MG63 (cell line): Measurements from ENCODE around the gene LCE3A. TPM values are rescaled to one million over a fixed set of nuclear protein-coding genes. Genes with fewer than 3 reads are reported as not detected.
"Not testable (repeated sequence)": the region's sequence is repeated elsewhere in the genome, so short reads cannot be mapped to it uniquely, and the experiment has no call there.

Experiments used
- DNase-seq: peaks from one replicate; pipeline ENCODE4 v3.0.0-alpha.2; 2020
- H3K27me3 ChIP-seq: fragments of 250-450 bp; sonication (Bioruptor Pico); 2 replicates; pipeline ENCODE4 v1.5.1; 2020; ENCODE audit warnings: mild to moderate bottlenecking, moderate library complexity
- H3K36me3 ChIP-seq: fragments of 250-450 bp; sonication (Bioruptor Pico); 2 replicates; pipeline ENCODE4 v1.5.1; 2020; ENCODE audit warnings: mild to moderate bottlenecking, moderate library complexity
- H3K4me3 ChIP-seq: fragments of 250-450 bp; sonication (Bioruptor Pico); 2 replicates; pipeline ENCODE4 v1.5.1; 2020; ENCODE audit warnings: mild to moderate bottlenecking, moderate library complexity
- H3K9me3 ChIP-seq: fragments of 250-450 bp; sonication (Bioruptor Pico); 2 replicates; pipeline ENCODE4 v1.5.1; 2020; ENCODE audit warnings: mild to moderate bottlenecking, moderate library complexity
- total RNA-seq: library from RNA; depleted of rRNA; stranded (reverse); fragments of >200 nt; shearing (Covaris generic); gene quantifications from 2 replicates; pipeline ENCODE4 v1.2.3, GENCODE V29; 2014; ENCODE audit warnings: low replicate concordance; rRNA removed

The LCE3A gene
- total RNA-seq: not detected in 2 replicates

- no peaks in the 10 kb centered on the region for H3K36me3 ChIP-seq
- H3K27me3 ChIP-seq: no peaks in the 10 kb centered on the region
- peak; percentile 96 for DNase-seq
- H3K4me3 ChIP-seq: no peak within 1 kb of the TSS
- H3K9me3 ChIP-seq: peaks cover 6% of the 10 kb centered on the region; the same call in 1 of the 2 replicates
Measured at GRCh38 chr1:152622803-152623202, at the start of gene LCE3A. LCE3A (minus strand) TSS chr1:152623103; CDS start chr1:152623103, 0 bp downstream.

GRCh38 chr1:152667648-152668047 lies 44.7 kb upstream of the LCE3A start:
- H3K36me3 ChIP-seq: no peaks in the 10 kb centered on the region

GRCh38 chr1:152666171-152666570 lies 43.3 kb upstream of the LCE3A start:
- not testable (repeated sequence) for H3K27me3 ChIP-seq, H3K36me3 ChIP-seq, H3K4me3 ChIP-seq, DNase-seq, H3K9me3 ChIP-seq

More at GRCh38 chr1:152667648-152668047, 44.7 kb upstream of the LCE3A start:
- DNase-seq: no peak
- Histone ChIP-seq H3K9me3 (no peaks in the 10 kb centered on the region), H3K4me3 (no peak overlapping the region), H3K27me3 (0 out of 2 replicates have a peak, but pooled peaks cover 3% of the 10 kb centered on the region)

- no peaks in the 10 kb centered on the region for H3K36me3 ChIP-seq
- no peaks in the 10 kb centered on the region for H3K9me3 ChIP-seq
- no peak within 1 kb of the TSS for H3K4me3 ChIP-seq
- no peaks in the 10 kb centered on the region for H3K27me3 ChIP-seq
- DNase-seq: no peak
Measured at GRCh38 chr1:152663098-152663497, 40.2 kb upstream of the LCE3A start, which contains the start of gene LCE2D. LCE2D (plus strand) TSS chr1:152663380; CDS start chr1:152664106, 726 bp downstream.

GRCh38 chr1:152658649-152659048 lies 35.7 kb upstream of the LCE3A start:
- Histone ChIP-seq H3K27me3 (no peaks in the 10 kb centered on the region), H3K4me3 (no peak overlapping the region), H3K36me3 (no peaks in the 10 kb centered on the region), H3K9me3 (no peaks in the 10 kb centered on the region)
- DNase-seq: no peak

- no peaks in the 10 kb centered on the region for H3K27me3 ChIP-seq
- H3K36me3 ChIP-seq: no peaks in the 10 kb centered on the region
- H3K9me3 ChIP-seq: no peaks in the 10 kb centered on the region
- no peak overlapping the region for H3K4me3 ChIP-seq
- DNase-seq: no peak
Measured at GRCh38 chr1:152657677-152658076, 34.8 kb upstream of the LCE3A start.

- H3K27me3 ChIP-seq: no peaks in the 10 kb centered on the region
- H3K36me3 ChIP-seq: no peaks in the 10 kb centered on the region
- no peaks in the 10 kb centered on the region for H3K9me3 ChIP-seq
- DNase-seq: no peak
- no peak overlapping the region for H3K4me3 ChIP-seq
Measured at GRCh38 chr1:152656459-152656858, 33.6 kb upstream of the LCE3A start.

GRCh38 chr1:152654110-152654509 lies 31.2 kb upstream of the LCE3A start:
- no peaks in the 10 kb centered on the region for H3K9me3 ChIP-seq
- H3K4me3 ChIP-seq: no peak overlapping the region
- H3K36me3 ChIP-seq: no peaks in the 10 kb centered on the region
- DNase-seq: peak; percentile 57
- no peaks in the 10 kb centered on the region for H3K27me3 ChIP-seq

GRCh38 chr1:152646656-152647055 lies 23.8 kb upstream of the LCE3A start:
- Histone ChIP-seq H3K36me3 (no peaks in the 10 kb centered on the region), H3K27me3 (no peaks in the 10 kb centered on the region), H3K4me3 (no peak overlapping the region), H3K9me3 (no peaks in the 10 kb centered on the region)
- no peak for DNase-seq

GRCh38 chr1:152645146-152645545 lies 22.2 kb upstream of the LCE3A start:
- Histone ChIP-seq H3K4me3 (no peak overlapping the region), H3K27me3 (no peaks in the 10 kb centered on the region), H3K9me3 (no peaks in the 10 kb centered on the region), H3K36me3 (no peaks in the 10 kb centered on the region)
- DNase-seq: no peak

- Histone ChIP-seq H3K36me3 (no peaks in the 10 kb centered on the region), H3K4me3 (no peak overlapping the region), H3K27me3 (no peaks in the 10 kb centered on the region), H3K9me3 (no peaks in the 10 kb centered on the region; the same call in 1 of the 2 replicates)
- no peak for DNase-seq
Measured at GRCh38 chr1:152643945-152644344, 21.0 kb upstream of the LCE3A start.

GRCh38 chr1:152640351-152640750 lies 17.4 kb upstream of the LCE3A start:
- Histone ChIP-seq H3K9me3 (no peaks in the 10 kb centered on the region; the same call in none of the 2 replicates), H3K4me3 (no peak overlapping the region), H3K27me3 (no peaks in the 10 kb centered on the region), H3K36me3 (no peaks in the 10 kb centered on the region)
- DNase-seq: no peak

GRCh38 chr1:152630596-152630995 lies 7.7 kb upstream of the LCE3A start:
- Histone ChIP-seq H3K9me3 (no peaks in the 10 kb centered on the region), H3K27me3 (no peaks in the 10 kb centered on the region; the same call in 1 of the 2 replicates), H3K4me3 (no peak overlapping the region), H3K36me3 (no peaks in the 10 kb centered on the region)
- no peak for DNase-seq

- Histone ChIP-seq H3K27me3 (no peaks in the 10 kb centered on the region; the same call in 1 of the 2 replicates), H3K9me3 (no peaks in the 10 kb centered on the region), H3K36me3 (no peaks in the 10 kb centered on the region), H3K4me3 (no peak overlapping the region)
- no peak for DNase-seq
Measured at GRCh38 chr1:152626744-152627143, 3.8 kb upstream of the LCE3A start.

- H3K27me3 ChIP-seq: no peaks in the 10 kb centered on the region
- no peaks in the 10 kb centered on the region for H3K36me3 ChIP-seq
- H3K9me3 ChIP-seq: peaks cover 3% of the 10 kb centered on the region; the same call in 1 of the 2 replicates
- no peak overlapping the region for H3K4me3 ChIP-seq
- peak; percentile 53 for DNase-seq
Measured at GRCh38 chr1:152623203-152623844, 421 bp upstream of the LCE3A start.

GRCh38 chr1:152621993-152622392 lies 910 bp downstream of the LCE3A start:
- Histone ChIP-seq H3K9me3 (peaks cover 6% of the 10 kb centered on the region; the same call in 1 of the 2 replicates), H3K4me3 (no peak overlapping the region), H3K36me3 (no peaks in the 10 kb centered on the region), H3K27me3 (no peaks in the 10 kb centered on the region)
- no peak for DNase-seq

GRCh38 chr1:152613511-152613910 lies 9.4 kb downstream of the LCE3A start, which contains the start of gene LCE3B:
LCE3B (plus strand) TSS chr1:152613811; CDS start chr1:152613811, 0 bp downstream.
- no peak within 1 kb of the TSS for H3K4me3 ChIP-seq

GRCh38 chr1:152599934-152600333 lies 23.0 kb downstream of the LCE3A start, which contains the start of gene LCE3C:
LCE3C (plus strand) TSS chr1:152600234; CDS start chr1:152600732, 498 bp downstream.
- H3K36me3 ChIP-seq: no peaks in the 10 kb centered on the region
- no peak for DNase-seq
- no peaks in the 10 kb centered on the region for H3K27me3 ChIP-seq
- no peaks in the 10 kb centered on the region for H3K9me3 ChIP-seq
- no peak within 1 kb of the TSS for H3K4me3 ChIP-seq

More at GRCh38 chr1:152613511-152613910, 9.4 kb downstream of the LCE3A start, which contains the start of gene LCE3B:
- no peak for DNase-seq
- no peaks in the 10 kb centered on the region for H3K36me3 ChIP-seq
- H3K27me3 ChIP-seq: no peaks in the 10 kb centered on the region
- peaks cover 5% of the 10 kb centered on the region; the same call in 1 of the 2 replicates for H3K9me3 ChIP-seq
